HL-60/S4 (cell line): ENCODE results near the gene MEF2C.

Source experiments
- in situ Hi-C: fragments of 300-500 bp; cut with MboI; formaldehyde crosslinking; loops from 2 replicates; pipeline ENCODE4 v1.14.3; 2022; ENCODE audit warnings: low sequenced_read_pairs

Gene MEF2C

GRCh38 chr5:88680253-88681132, 202.5 kb downstream of the MEF2C start:
- in situ Hi-C loops, result loop anchor here (25.0 kb wide), 1 partner anchor 893 kb away; no protein-coding TSS in a partner anchor

GRCh38 chr5:88679638-88680037, 203.3 kb downstream of the MEF2C start:
- in situ Hi-C loops, result loop anchor here (25.0 kb wide), 1 partner anchor 892 kb away; no protein-coding TSS in a partner anchor

- in situ Hi-C loops, result loop anchor here (25.0 kb wide), 1 partner anchor 892 kb away; no protein-coding TSS in a partner anchor
These were observed 204.1 kb downstream of the MEF2C start for GRCh38 chr5:88678770-88679381.

GRCh38 chr5:88677943-88678769, 204.8 kb downstream of the MEF2C start:
- in situ Hi-C loops, result loop anchor here (25.0 kb wide), 1 partner anchor 891 kb away; no protein-coding TSS in a partner anchor

- in situ Hi-C loops, result loop anchor here (25.0 kb wide), 1 partner anchor 890 kb away; no protein-coding TSS in a partner anchor
These were observed 205.5 kb downstream of the MEF2C start for GRCh38 chr5:88677376-88677895.

- in situ Hi-C loops, result loop anchor here (25.0 kb wide), 1 partner anchor 890 kb away; no protein-coding TSS in a partner anchor
These were observed 206.2 kb downstream of the MEF2C start for GRCh38 chr5:88676637-88677375.

- in situ Hi-C loops, result loop anchor here (25.0 kb wide), 1 partner anchor 889 kb away; no protein-coding TSS in a partner anchor
These were observed 207.0 kb downstream of the MEF2C start for GRCh38 chr5:88675708-88676636.

- in situ Hi-C loops, result loop anchor here (25.0 kb wide), 1 partner anchor 888 kb away; no protein-coding TSS in a partner anchor
These were observed 207.7 kb downstream of the MEF2C start for GRCh38 chr5:88675168-88675707.

- in situ Hi-C loops, result loop anchor here (25.0 kb wide), 1 partner anchor 887 kb away; no protein-coding TSS in a partner anchor
These were observed 208.4 kb downstream of the MEF2C start for GRCh38 chr5:88674356-88675167.

GRCh38 chr5:88673253-88674105, 209.5 kb downstream of the MEF2C start:
- in situ Hi-C loops, result no loop called here

GRCh38 chr5:88672644-88673252, 210.2 kb downstream of the MEF2C start:
- in situ Hi-C loops, result no loop called here

- in situ Hi-C loops, result no loop called here
These were observed 211.2 kb downstream of the MEF2C start for GRCh38 chr5:88671505-88672499.

- in situ Hi-C loops, result no loop called here
These were observed 211.9 kb downstream of the MEF2C start for GRCh38 chr5:88671106-88671504.

- in situ Hi-C loops, result no loop called here
These were observed 212.5 kb downstream of the MEF2C start for GRCh38 chr5:88670461-88670860.
